Astrocyte of the spinal cord (primary cell): ENCODE measurements around the gene GATAD2B.

Source experiments
- DNase-seq: peaks from one replicate; pipeline ENCODE4 v3.0.0; 2011; ENCODE audit warnings: low read depth, low spot score
- H3K4me3 ChIP-seq: 2 replicates; pipeline ENCODE4 v1.5.1; 2011; ENCODE audit warnings: low read depth, mild to moderate bottlenecking, low read length, moderate library complexity
- CTCF ChIP-seq: IDR thresholded peaks from 2 replicates; pipeline ENCODE4 v1.5.1; 2012; ENCODE audit warnings: low read depth, mild to moderate bottlenecking, low read length, inconsistent platforms
- in situ Hi-C: cut with HindIII; loops from 2 replicates; pipeline ENCODE4 v1.10.0; 2017; ENCODE audit warnings: low sequenced_read_pairs

Gene GATAD2B

GRCh38 chr1:153944827-153945117 is 22.0 kb upstream of the GATAD2B start:
- in situ Hi-C loops, result no loop called here
- TF ChIP-seq CTCF, result no peak
- DNase-seq, result no peak
- no peak overlapping the region for H3K4me3 ChIP-seq

GRCh38 chr1:153944005-153944826 is 21.4 kb upstream of the GATAD2B start:
- no peak overlapping the region for H3K4me3 ChIP-seq
- no peak for TF ChIP-seq CTCF
- in situ Hi-C loops, result no loop called here
- DNase-seq, result no peak

GRCh38 chr1:153942766-153943549 is 20.2 kb upstream of the GATAD2B start:
- in situ Hi-C loops, result no loop called here
- TF ChIP-seq CTCF, result no peak

GRCh38 chr1:153941826-153942725 is 19.3 kb upstream of the GATAD2B start:
- no peak overlapping the region for H3K4me3 ChIP-seq
- in situ Hi-C loops, result no loop called here
- no peak for TF ChIP-seq CTCF
- DNase-seq, result no peak

More at GRCh38 chr1:153942766-153943549, 20.2 kb upstream of the GATAD2B start:
- no peak for DNase-seq
- H3K4me3 ChIP-seq, result no peak overlapping the region

GRCh38 chr1:153940756-153941155 is 18.0 kb upstream of the GATAD2B start:
- no peak for TF ChIP-seq CTCF
- no peak overlapping the region for H3K4me3 ChIP-seq
- in situ Hi-C loops, result no loop called here
- DNase-seq, result no peak

GRCh38 chr1:153939476-153939875 is 16.7 kb upstream of the GATAD2B start:
- DNase-seq, result no peak
- no peak for TF ChIP-seq CTCF
- in situ Hi-C loops, result no loop called here
- no peak overlapping the region for H3K4me3 ChIP-seq
